ENCODE measurements around the gene C1orf21.

The C1orf21 gene

GRCh38 chr1:184447651-184448185 lies 60.9 kb downstream of the C1orf21 start:
- Histone ChIP-seq H2AFZ (ENCODE audit: low read depth, low read length) (no peak overlapping the region), H3K27me3 (ENCODE audit: insufficient read depth, low read length) (no peaks in the 10 kb centered on the region), H3K4me3 (ENCODE audit: low read length) (no peak overlapping the region), H3K4me1 (ENCODE audit: insufficient read depth, low read length) (no peaks in the 10 kb centered on the region), H3K36me3 (ENCODE audit: insufficient read depth, low read length) (no peaks in the 10 kb centered on the region), H3K9me3 (ENCODE audit: low read length) (no peaks in the 10 kb centered on the region)

GRCh38 chr1:184449916-184450315 lies 63.1 kb downstream of the C1orf21 start:
- Histone ChIP-seq H3K36me3 (ENCODE audit: insufficient read depth, low read length) (no peaks in the 10 kb centered on the region), H2AFZ (ENCODE audit: low read depth, low read length) (no peak overlapping the region), H3K9me3 (ENCODE audit: low read length) (no peaks in the 10 kb centered on the region), H3K4me3 (ENCODE audit: low read length) (no peak overlapping the region), H3K27me3 (ENCODE audit: insufficient read depth, low read length) (no peaks in the 10 kb centered on the region), H3K4me1 (ENCODE audit: insufficient read depth, low read length) (peaks cover 2% of the 10 kb centered on the region)

- no peaks in the 10 kb centered on the region for H3K27me3 ChIP-seq (ENCODE audit: insufficient read depth, low read length)
These were observed 69.0 kb downstream of the C1orf21 start for GRCh38 chr1:184455786-184456185.

GRCh38 chr1:184456189-184456588 lies 69.4 kb downstream of the C1orf21 start:
- H3K36me3 ChIP-seq (ENCODE audit: insufficient read depth, low read length) = no peaks in the 10 kb centered on the region
- H2AFZ ChIP-seq (ENCODE audit: low read depth, low read length) = no peak overlapping the region
- H3K4me3 ChIP-seq (ENCODE audit: low read length) = no peak overlapping the region
- H3K9me3 ChIP-seq (ENCODE audit: low read length) = no peaks in the 10 kb centered on the region
- no peaks in the 10 kb centered on the region for H3K27me3 ChIP-seq (ENCODE audit: insufficient read depth, low read length)
- H3K4me1 ChIP-seq (ENCODE audit: insufficient read depth, low read length) = peaks cover 4% of the 10 kb centered on the region

More at GRCh38 chr1:184455786-184456185, 69.0 kb downstream of the C1orf21 start:
- Histone ChIP-seq H3K9me3 (ENCODE audit: low read length) (no peaks in the 10 kb centered on the region), H3K4me1 (ENCODE audit: insufficient read depth, low read length) (peaks cover 4% of the 10 kb centered on the region), H3K36me3 (ENCODE audit: insufficient read depth, low read length) (no peaks in the 10 kb centered on the region), H3K4me3 (ENCODE audit: low read length) (no peak overlapping the region), H2AFZ (ENCODE audit: low read depth, low read length) (no peak overlapping the region)

GRCh38 chr1:184457500-184457899 lies 70.7 kb downstream of the C1orf21 start:
- H2AFZ ChIP-seq (ENCODE audit: low read depth, low read length) = no peak overlapping the region
- no peaks in the 10 kb centered on the region for H3K9me3 ChIP-seq (ENCODE audit: low read length)
- H3K36me3 ChIP-seq (ENCODE audit: insufficient read depth, low read length) = no peaks in the 10 kb centered on the region
- no peaks in the 10 kb centered on the region for H3K27me3 ChIP-seq (ENCODE audit: insufficient read depth, low read length)
- H3K4me3 ChIP-seq (ENCODE audit: low read length) = no peak overlapping the region
- peaks cover 4% of the 10 kb centered on the region for H3K4me1 ChIP-seq (ENCODE audit: insufficient read depth, low read length)

GRCh38 chr1:184461321-184461720 lies 74.5 kb downstream of the C1orf21 start:
- no peak overlapping the region for H2AFZ ChIP-seq (ENCODE audit: low read depth, low read length)
- no peaks in the 10 kb centered on the region for H3K36me3 ChIP-seq (ENCODE audit: insufficient read depth, low read length)
- no peaks in the 10 kb centered on the region for H3K27me3 ChIP-seq (ENCODE audit: insufficient read depth, low read length)
- H3K9me3 ChIP-seq (ENCODE audit: low read length) = no peaks in the 10 kb centered on the region
- no peaks in the 10 kb centered on the region for H3K4me1 ChIP-seq (ENCODE audit: insufficient read depth, low read length)
- no peak overlapping the region for H3K4me3 ChIP-seq (ENCODE audit: low read length)

- Histone ChIP-seq H2AFZ (ENCODE audit: low read depth, low read length) (no peak overlapping the region), H3K4me3 (ENCODE audit: low read length) (no peak overlapping the region), H3K9me3 (ENCODE audit: low read length) (no peaks in the 10 kb centered on the region), H3K27me3 (ENCODE audit: insufficient read depth, low read length) (no peaks in the 10 kb centered on the region), H3K36me3 (ENCODE audit: insufficient read depth, low read length) (no peaks in the 10 kb centered on the region), H3K4me1 (ENCODE audit: insufficient read depth, low read length) (no peaks in the 10 kb centered on the region)
These were observed 75.3 kb downstream of the C1orf21 start for GRCh38 chr1:184462155-184462554.

- H3K4me1 ChIP-seq (ENCODE audit: insufficient read depth, low read length) = no peaks in the 10 kb centered on the region
- no peaks in the 10 kb centered on the region for H3K27me3 ChIP-seq (ENCODE audit: insufficient read depth, low read length)
- H3K9me3 ChIP-seq (ENCODE audit: low read length) = no peaks in the 10 kb centered on the region
- H2AFZ ChIP-seq (ENCODE audit: low read depth, low read length) = no peak overlapping the region
- no peak overlapping the region for H3K4me3 ChIP-seq (ENCODE audit: low read length)
- H3K36me3 ChIP-seq (ENCODE audit: insufficient read depth, low read length) = no peaks in the 10 kb centered on the region
These were observed 76.2 kb downstream of the C1orf21 start for GRCh38 chr1:184462990-184463389.

GRCh38 chr1:184463680-184464079 lies 76.9 kb downstream of the C1orf21 start:
- H3K4me3 ChIP-seq (ENCODE audit: low read length) = no peak overlapping the region
- no peaks in the 10 kb centered on the region for H3K9me3 ChIP-seq (ENCODE audit: low read length)
- H3K4me1 ChIP-seq (ENCODE audit: insufficient read depth, low read length) = no peaks in the 10 kb centered on the region
- no peaks in the 10 kb centered on the region for H3K27me3 ChIP-seq (ENCODE audit: insufficient read depth, low read length)
- no peaks in the 10 kb centered on the region for H3K36me3 ChIP-seq (ENCODE audit: insufficient read depth, low read length)
- no peak overlapping the region for H2AFZ ChIP-seq (ENCODE audit: low read depth, low read length)

GRCh38 chr1:184464757-184465156 lies 77.9 kb downstream of the C1orf21 start:
- Histone ChIP-seq H2AFZ (ENCODE audit: low read depth, low read length) (no peak overlapping the region), H3K9me3 (ENCODE audit: low read length) (no peaks in the 10 kb centered on the region), H3K4me1 (ENCODE audit: insufficient read depth, low read length) (no peaks in the 10 kb centered on the region), H3K27me3 (ENCODE audit: insufficient read depth, low read length) (no peaks in the 10 kb centered on the region), H3K4me3 (ENCODE audit: low read length) (no peak overlapping the region), H3K36me3 (ENCODE audit: insufficient read depth, low read length) (no peaks in the 10 kb centered on the region)

- no peaks in the 10 kb centered on the region for H3K36me3 ChIP-seq (ENCODE audit: insufficient read depth, low read length)
- no peaks in the 10 kb centered on the region for H3K9me3 ChIP-seq (ENCODE audit: low read length)
- H3K27me3 ChIP-seq (ENCODE audit: insufficient read depth, low read length) = no peaks in the 10 kb centered on the region
- H3K4me3 ChIP-seq (ENCODE audit: low read length) = no peak overlapping the region
- H3K4me1 ChIP-seq (ENCODE audit: insufficient read depth, low read length) = no peaks in the 10 kb centered on the region
- H2AFZ ChIP-seq (ENCODE audit: low read depth, low read length) = no peak overlapping the region
These were observed 78.8 kb downstream of the C1orf21 start for GRCh38 chr1:184465489-184466146.

GRCh38 chr1:184467295-184467694 lies 80.5 kb downstream of the C1orf21 start:
- no peaks in the 10 kb centered on the region for H3K4me1 ChIP-seq (ENCODE audit: insufficient read depth, low read length)
- H2AFZ ChIP-seq (ENCODE audit: low read depth, low read length) = no peak overlapping the region
- no peaks in the 10 kb centered on the region for H3K27me3 ChIP-seq (ENCODE audit: insufficient read depth, low read length)
- no peaks in the 10 kb centered on the region for H3K9me3 ChIP-seq (ENCODE audit: low read length)
- H3K4me3 ChIP-seq (ENCODE audit: low read length) = no peak overlapping the region
- H3K36me3 ChIP-seq (ENCODE audit: insufficient read depth, low read length) = no peaks in the 10 kb centered on the region

GRCh38 chr1:184469396-184469795 lies 82.6 kb downstream of the C1orf21 start:
- no peak overlapping the region for H2AFZ ChIP-seq (ENCODE audit: low read depth, low read length)
- no peaks in the 10 kb centered on the region for H3K36me3 ChIP-seq (ENCODE audit: insufficient read depth, low read length)
- H3K4me1 ChIP-seq (ENCODE audit: insufficient read depth, low read length) = no peaks in the 10 kb centered on the region
- no peak overlapping the region for H3K4me3 ChIP-seq (ENCODE audit: low read length)
- no peaks in the 10 kb centered on the region for H3K27me3 ChIP-seq (ENCODE audit: insufficient read depth, low read length)
- H3K9me3 ChIP-seq (ENCODE audit: low read length) = peaks cover 3% of the 10 kb centered on the region

- Histone ChIP-seq H3K36me3 (ENCODE audit: insufficient read depth, low read length) (peaks cover 3% of the 10 kb centered on the region), H2AFZ (ENCODE audit: low read depth, low read length) (no peak overlapping the region), H3K9me3 (ENCODE audit: low read length) (peaks cover 15% of the 10 kb centered on the region), H3K4me1 (ENCODE audit: insufficient read depth, low read length) (no peaks in the 10 kb centered on the region), H3K27me3 (ENCODE audit: insufficient read depth, low read length) (no peaks in the 10 kb centered on the region), H3K4me3 (ENCODE audit: low read length) (no peak overlapping the region)
These were observed 84.9 kb downstream of the C1orf21 start for GRCh38 chr1:184471686-184472085.
